Stomach (tissue), 4 donors: ENCODE results near the gene ZNF335.

Source experiments
- CTCF ChIP-seq, 7 experiments: fragments of 450-650 bp in 4 of 7; fragments of 200-600 bp in 3 of 7; sonication (generic) in 3 of 7; IDR thresholded peaks; one replicate each; pipeline ENCODE4 v1.5.1; 2016 to 2019; ENCODE audit warnings: antibody characterized with exemption in 7 of 7, control low read depth in 2 of 7, mild to moderate bottlenecking in 1 of 7
- EP300 ChIP-seq: sonication (generic); formaldehyde crosslinking; IDR thresholded peaks from one replicate; pipeline ENCODE4 v1.6.1; 2017; ENCODE audit warnings: antibody characterized with exemption

- no peak for TF ChIP-seq EP300
- TF ChIP-seq CTCF (IDR thresholded peaks at IDR 0.05), result no peak
Measured at GRCh38 chr20:45912344-45912682, 59.7 kb downstream of the ZNF335 start.
